Fibroblast of lung (primary cell): ENCODE data around the gene PALLD.

Source experiments
- CTCF ChIP-seq, 2 donors: IDR thresholded peaks in 1 of 2; conservative IDR thresholded peaks in 1 of 2; 1 replicate in 1 of 2; 2 replicates in 1 of 2; pipeline ENCODE4 v1.5.1; 2011 to 2012; ENCODE audit warnings: low read length in 2 of 2, control low read depth in 1 of 2, inconsistent platforms in 1 of 2, low read depth in 1 of 2, mild to moderate bottlenecking in 1 of 2
- EZH2 ChIP-seq: IDR thresholded peaks from 2 replicates; pipeline ENCODE4 v1.5.1; 2012; ENCODE audit warnings: low read length, control low read depth, mild to moderate bottlenecking; ENCODE audit errors: missing control alignments

GRCh38 chr4:168501407-168501806, 4.6 kb downstream of the PALLD start:
- no peak for TF ChIP-seq CTCF (conservative IDR thresholded peaks at IDR 0.05 in 1 of 2, IDR thresholded peaks at IDR 0.05 in 1 of 2; ENCODE audit: low read depth in 1 of 2, low read length in 2 of 2)
- TF ChIP-seq EZH2, result no peak
